Stimulated activated CD4-positive, alpha-beta T cell treated with anti-CD3 and anti-CD28 coated beads, TNF-alpha, amount 100 ng/mL, for 48 hours (primary cell): ENCODE data around the gene CSNK1D.

ENCODE experiments used
- DNase-seq, 3 donors: peaks; one replicate each; pipeline ENCODE4 v3.0.0-alpha.2; 2020; ENCODE audit warnings: low read depth in 3 of 3

Gene CSNK1D

GRCh38 chr17:82240506-82241182 lies 32.9 kb downstream of the CSNK1D start:
- no peak for DNase-seq

- DNase-seq, result no peak
Observed at GRCh38 chr17:82239926-82240505, 33.5 kb downstream of the CSNK1D start.

- DNase-seq, result no peak
Observed at GRCh38 chr17:82239401-82239925, 34.0 kb downstream of the CSNK1D start.

GRCh38 chr17:82238472-82239201 lies 34.9 kb downstream of the CSNK1D start:
- DNase-seq, result peak; percentile 53 to 68 (median 56)

GRCh38 chr17:82237746-82238471 lies 35.6 kb downstream of the CSNK1D start:
- no peak for DNase-seq

GRCh38 chr17:82237083-82237745 lies 36.3 kb downstream of the CSNK1D start:
- DNase-seq, result no peak

- peak in 2 of 3 donors; percentile 49 to 66 for DNase-seq
Observed at GRCh38 chr17:82236142-82236971, 37.1 kb downstream of the CSNK1D start.

- no peak for DNase-seq
Observed at GRCh38 chr17:82235775-82236141, 37.7 kb downstream of the CSNK1D start.

GRCh38 chr17:82235056-82235774 lies 38.3 kb downstream of the CSNK1D start:
- DNase-seq, result no peak

GRCh38 chr17:82234211-82235055 lies 39.1 kb downstream of the CSNK1D start:
- no peak for DNase-seq

GRCh38 chr17:82232876-82233785 lies 40.4 kb downstream of the CSNK1D start:
- no peak for DNase-seq

- DNase-seq, result no peak
Observed at GRCh38 chr17:82232322-82232820, 41.1 kb downstream of the CSNK1D start.

- no peak for DNase-seq
Observed at GRCh38 chr17:82231562-82232321, 41.8 kb downstream of the CSNK1D start.

- DNase-seq, result no peak
Observed at GRCh38 chr17:82231312-82231561, 42.3 kb downstream of the CSNK1D start.

- peak in 2 of 3 donors; percentile 48 to 62 for DNase-seq
Observed at GRCh38 chr17:82230609-82231311, 42.7 kb downstream of the CSNK1D start.

- DNase-seq, result no peak
Observed at GRCh38 chr17:82229698-82230608, 43.5 kb downstream of the CSNK1D start.
